RCC 7860 (cell line): ENCODE results near the gene CERS1.

Source experiments
- DNase-seq: peaks from one replicate; pipeline ENCODE4 v3.0.0-alpha.2; 2015; ENCODE audit warnings: low spot score
- FAIRE-seq: peaks from 2 replicates; lab custom pipeline; 2012; peaks lifted over from hg19 to GRCh38; lab: Jason Lieb, UNC

CERS1 gene

GRCh38 chr19:18843960-18844359 lies 52.0 kb downstream of the CERS1 start:
- FAIRE-seq (no peak), DNase-seq (no peak)

- FAIRE-seq (no peak), DNase-seq (no peak)
Measured at GRCh38 chr19:18842166-18842565, 53.8 kb downstream of the CERS1 start.

- FAIRE-seq (no peak), DNase-seq (no peak)
Measured at GRCh38 chr19:18841400-18841799, 54.6 kb downstream of the CERS1 start.

- DNase-seq (no peak), FAIRE-seq (no peak)
Measured at GRCh38 chr19:18840288-18841267, 55.4 kb downstream of the CERS1 start.

GRCh38 chr19:18839465-18840287 lies 56.3 kb downstream of the CERS1 start:
- FAIRE-seq = no peak

GRCh38 chr19:18834644-18834984 lies 61.3 kb downstream of the CERS1 start:
- DNase-seq (no peak), FAIRE-seq (no peak)

More at GRCh38 chr19:18839465-18840287, 56.3 kb downstream of the CERS1 start:
- no peak for DNase-seq

- DNase-seq (no peak), FAIRE-seq (no peak)
Measured at GRCh38 chr19:18833849-18834643, 61.9 kb downstream of the CERS1 start.

GRCh38 chr19:18833141-18833476 lies 62.8 kb downstream of the CERS1 start:
- no peak for FAIRE-seq
- DNase-seq = no peak

- DNase-seq = no peak
- FAIRE-seq = no peak
Measured at GRCh38 chr19:18832306-18833140, 63.4 kb downstream of the CERS1 start.

- DNase-seq = peak; percentile 67
- FAIRE-seq = no peak
Measured at GRCh38 chr19:18831524-18832305, 64.2 kb downstream of the CERS1 start, which contains the start of gene UPF1. UPF1 (plus strand) TSS chr19:18831959; CDS start chr19:18832210, 251 bp downstream.

GRCh38 chr19:18830488-18830887 lies 65.5 kb downstream of the CERS1 start:
- FAIRE-seq (no peak), DNase-seq (no peak)

- DNase-seq (no peak), FAIRE-seq (no peak)
Measured at GRCh38 chr19:18828786-18829185, 67.2 kb downstream of the CERS1 start.
